ENCODE measurements around the gene CENPC. TPM values are rescaled to one million over a fixed set of nuclear protein-coding genes. Genes with fewer than 3 reads are reported as not detected.

Gene CENPC
- total RNA-seq, 1 experiment from 2014 or later = 19.1 TPM

- TF ChIP-seq ATF3 (CRISPR knock-in tag; conservative IDR thresholded peaks at IDR 0.05) = no peak
- TF ChIP-seq ZSCAN18 (CRISPR knock-in tag; IDR thresholded peaks at IDR 0.05) = no peak
- TF ChIP-seq ATF1 (CRISPR knock-in tag; IDR thresholded peaks at IDR 0.05) = no peak
- TF ChIP-seq, protein P1, sequence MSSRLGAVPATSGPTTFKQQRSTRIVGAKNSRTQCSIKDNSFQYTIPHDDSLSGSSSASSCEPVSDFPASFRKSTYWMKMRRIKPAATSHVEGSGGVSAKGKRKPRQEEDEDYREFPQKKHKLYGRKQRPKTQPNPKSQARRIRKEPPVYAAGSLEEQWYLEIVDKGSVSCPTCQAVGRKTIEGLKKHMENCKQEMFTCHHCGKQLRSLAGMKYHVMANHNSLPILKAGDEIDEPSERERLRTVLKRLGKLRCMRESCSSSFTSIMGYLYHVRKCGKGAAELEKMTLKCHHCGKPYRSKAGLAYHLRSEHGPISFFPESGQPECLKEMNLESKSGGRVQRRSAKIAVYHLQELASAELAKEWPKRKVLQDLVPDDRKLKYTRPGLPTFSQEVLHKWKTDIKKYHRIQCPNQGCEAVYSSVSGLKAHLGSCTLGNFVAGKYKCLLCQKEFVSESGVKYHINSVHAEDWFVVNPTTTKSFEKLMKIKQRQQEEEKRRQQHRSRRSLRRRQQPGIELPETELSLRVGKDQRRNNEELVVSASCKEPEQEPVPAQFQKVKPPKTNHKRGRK (CRISPR knock-in tag; IDR thresholded peaks at IDR 0.05; ENCODE audit: borderline replicate concordance) = no peak
- no peak for TF ChIP-seq ZNF138 (CRISPR knock-in tag; conservative IDR thresholded peaks at IDR 0.05)
- no peak for TF ChIP-seq ZBTB21 (CRISPR knock-in tag; IDR thresholded peaks at IDR 0.05; ENCODE audit: borderline replicate concordance)
- no peak for TF ChIP-seq ZNF425 (CRISPR knock-in tag; conservative IDR thresholded peaks at IDR 0.05)
- TF ChIP-seq ZNF263 (CRISPR knock-in tag; IDR thresholded peaks at IDR 0.05; ENCODE audit: low read depth) = no peak
- TF ChIP-seq TCF7 (CRISPR knock-in tag; IDR thresholded peaks at IDR 0.05; ENCODE audit: low read depth) = no peak
- TF ChIP-seq, protein P2, sequence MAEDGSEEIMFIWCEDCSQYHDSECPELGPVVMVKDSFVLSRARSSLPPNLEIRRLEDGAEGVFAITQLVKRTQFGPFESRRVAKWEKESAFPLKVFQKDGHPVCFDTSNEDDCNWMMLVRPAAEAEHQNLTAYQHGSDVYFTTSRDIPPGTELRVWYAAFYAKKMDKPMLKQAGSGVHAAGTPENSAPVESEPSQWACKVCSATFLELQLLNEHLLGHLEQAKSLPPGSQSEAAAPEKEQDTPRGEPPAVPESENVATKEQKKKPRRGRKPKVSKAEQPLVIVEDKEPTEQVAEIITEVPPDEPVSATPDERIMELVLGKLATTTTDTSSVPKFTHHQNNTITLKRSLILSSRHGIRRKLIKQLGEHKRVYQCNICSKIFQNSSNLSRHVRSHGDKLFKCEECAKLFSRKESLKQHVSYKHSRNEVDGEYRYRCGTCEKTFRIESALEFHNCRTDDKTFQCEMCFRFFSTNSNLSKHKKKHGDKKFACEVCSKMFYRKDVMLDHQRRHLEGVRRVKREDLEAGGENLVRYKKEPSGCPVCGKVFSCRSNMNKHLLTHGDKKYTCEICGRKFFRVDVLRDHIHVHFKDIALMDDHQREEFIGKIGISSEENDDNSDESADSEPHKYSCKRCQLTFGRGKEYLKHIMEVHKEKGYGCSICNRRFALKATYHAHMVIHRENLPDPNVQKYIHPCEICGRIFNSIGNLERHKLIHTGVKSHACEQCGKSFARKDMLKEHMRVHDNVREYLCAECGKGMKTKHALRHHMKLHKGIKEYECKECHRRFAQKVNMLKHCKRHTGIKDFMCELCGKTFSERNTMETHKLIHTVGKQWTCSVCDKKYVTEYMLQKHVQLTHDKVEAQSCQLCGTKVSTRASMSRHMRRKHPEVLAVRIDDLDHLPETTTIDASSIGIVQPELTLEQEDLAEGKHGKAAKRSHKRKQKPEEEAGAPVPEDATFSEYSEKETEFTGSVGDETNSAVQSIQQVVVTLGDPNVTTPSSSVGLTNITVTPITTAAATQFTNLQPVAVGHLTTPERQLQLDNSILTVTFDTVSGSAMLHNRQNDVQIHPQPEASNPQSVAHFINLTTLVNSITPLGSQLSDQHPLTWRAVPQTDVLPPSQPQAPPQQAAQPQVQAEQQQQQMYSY (CRISPR knock-in tag; IDR thresholded peaks at IDR 0.05) = no peak
- TF ChIP-seq, protein P3, sequence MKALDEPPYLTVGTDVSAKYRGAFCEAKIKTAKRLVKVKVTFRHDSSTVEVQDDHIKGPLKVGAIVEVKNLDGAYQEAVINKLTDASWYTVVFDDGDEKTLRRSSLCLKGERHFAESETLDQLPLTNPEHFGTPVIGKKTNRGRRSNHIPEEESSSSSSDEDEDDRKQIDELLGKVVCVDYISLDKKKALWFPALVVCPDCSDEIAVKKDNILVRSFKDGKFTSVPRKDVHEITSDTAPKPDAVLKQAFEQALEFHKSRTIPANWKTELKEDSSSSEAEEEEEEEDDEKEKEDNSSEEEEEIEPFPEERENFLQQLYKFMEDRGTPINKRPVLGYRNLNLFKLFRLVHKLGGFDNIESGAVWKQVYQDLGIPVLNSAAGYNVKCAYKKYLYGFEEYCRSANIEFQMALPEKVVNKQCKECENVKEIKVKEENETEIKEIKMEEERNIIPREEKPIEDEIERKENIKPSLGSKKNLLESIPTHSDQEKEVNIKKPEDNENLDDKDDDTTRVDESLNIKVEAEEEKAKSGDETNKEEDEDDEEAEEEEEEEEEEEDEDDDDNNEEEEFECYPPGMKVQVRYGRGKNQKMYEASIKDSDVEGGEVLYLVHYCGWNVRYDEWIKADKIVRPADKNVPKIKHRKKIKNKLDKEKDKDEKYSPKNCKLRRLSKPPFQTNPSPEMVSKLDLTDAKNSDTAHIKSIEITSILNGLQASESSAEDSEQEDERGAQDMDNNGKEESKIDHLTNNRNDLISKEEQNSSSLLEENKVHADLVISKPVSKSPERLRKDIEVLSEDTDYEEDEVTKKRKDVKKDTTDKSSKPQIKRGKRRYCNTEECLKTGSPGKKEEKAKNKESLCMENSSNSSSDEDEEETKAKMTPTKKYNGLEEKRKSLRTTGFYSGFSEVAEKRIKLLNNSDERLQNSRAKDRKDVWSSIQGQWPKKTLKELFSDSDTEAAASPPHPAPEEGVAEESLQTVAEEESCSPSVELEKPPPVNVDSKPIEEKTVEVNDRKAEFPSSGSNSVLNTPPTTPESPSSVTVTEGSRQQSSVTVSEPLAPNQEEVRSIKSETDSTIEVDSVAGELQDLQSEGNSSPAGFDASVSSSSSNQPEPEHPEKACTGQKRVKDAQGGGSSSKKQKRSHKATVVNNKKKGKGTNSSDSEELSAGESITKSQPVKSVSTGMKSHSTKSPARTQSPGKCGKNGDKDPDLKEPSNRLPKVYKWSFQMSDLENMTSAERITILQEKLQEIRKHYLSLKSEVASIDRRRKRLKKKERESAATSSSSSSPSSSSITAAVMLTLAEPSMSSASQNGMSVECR (CRISPR knock-in tag; IDR thresholded peaks at IDR 0.05; ENCODE audit: borderline replicate concordance) = no peak
- TF ChIP-seq TP53 (CRISPR knock-in tag; IDR thresholded peaks at IDR 0.05) = no peak
- no peak for TF ChIP-seq JUN (CRISPR knock-in tag; IDR thresholded peaks at IDR 0.05)
- no peak for TF ChIP-seq EMX1 (CRISPR knock-in tag; IDR thresholded peaks at IDR 0.05)
Measured at GRCh38 chr4:67535280-67535840, 9.9 kb downstream of the CENPC start (continued).

Measured in WTC11 (cell line).